ENCODE measurements around the gene ACAP3. TPM values are rescaled to one million over a fixed set of nuclear protein-coding genes. Genes with fewer than 3 reads are reported as not detected.

Gene ACAP3
- total and polyA plus RNA-seq, 8 donors = 30.8 to 73.6 (median 44.2) TPM

DNA sequence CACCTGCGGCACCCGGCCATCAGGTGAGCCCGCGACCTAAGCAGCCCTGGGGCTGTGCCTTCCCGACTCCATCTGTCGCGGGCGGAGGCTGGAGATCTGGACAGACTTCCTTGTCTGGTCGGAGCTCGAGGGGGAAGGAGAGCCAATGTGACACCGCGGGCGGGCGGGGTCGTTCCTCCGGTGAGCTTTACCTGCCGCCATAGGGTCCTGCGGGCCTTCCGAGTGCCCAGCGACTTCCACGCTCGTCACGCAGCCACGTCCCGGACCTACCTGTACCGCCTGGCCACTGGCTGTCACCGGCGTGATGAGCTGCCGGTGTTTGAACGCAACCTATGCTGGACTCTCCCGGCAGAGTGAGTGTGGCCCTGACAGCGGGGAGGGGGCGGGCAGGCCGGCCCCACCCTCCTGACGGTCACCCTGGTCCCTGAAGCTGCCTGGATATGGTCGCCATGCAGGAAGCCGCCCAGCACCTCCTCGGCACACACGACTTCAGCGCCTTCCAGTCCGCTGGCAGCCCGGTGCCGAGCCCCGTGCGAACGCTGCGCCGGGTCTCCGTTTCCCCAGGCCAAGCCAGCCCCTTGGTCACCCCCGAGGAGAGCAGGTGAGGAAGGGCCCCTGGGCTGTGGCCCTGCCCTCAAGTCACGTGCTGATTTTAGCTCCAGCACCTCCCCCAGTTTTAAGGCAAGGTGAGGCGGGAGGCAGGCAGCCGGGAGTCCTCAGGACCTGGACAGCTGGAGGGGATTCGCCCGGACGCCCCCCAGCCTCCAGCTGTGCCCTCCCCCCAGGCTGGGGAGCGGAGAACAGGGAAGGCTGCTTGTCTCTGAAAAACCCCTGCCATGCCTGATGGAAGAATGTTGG is 1.8 kb upstream of the ACAP3 start:
- Histone ChIP-seq H3K27ac (peak overlapping the region; percentile 96 to 99), H3K36me3 (peaks cover 0 to 50% of the 10 kb centered on the region in 2 donors)
- DNase-seq = peak in 1 of 4 donors; percentile 55

GRCh38 chr1:1308756-1309250 is 1.1 kb upstream of the ACAP3 start:
- DNase-seq = no peak
- Histone ChIP-seq H3K4me3 (peak overlapping the region; percentile 91 to 94), H3K9me3 (no peaks in the 10 kb centered on the region), H3K27ac (peak overlapping the region; percentile 96 to 99), H3K27me3 (no peaks in the 10 kb centered on the region), H3K4me1 (peaks cover 28 to 51% of the 10 kb centered on the region in 2 donors), H3K36me3 (peaks cover 0 to 43% of the 10 kb centered on the region in 2 donors)
- intact Hi-C loops (cut with DNase I) = no loop called here
- TF ChIP-seq CTCF (IDR thresholded peaks at IDR 0.05) = no peak
- ATAC-seq = peak; percentile 3

More for the DNA sequence above, 1.8 kb upstream of the ACAP3 start:
- ATAC-seq = peak; percentile 0
- Histone ChIP-seq H3K4me3 (peak overlapping the region; percentile 91 to 94), H3K9me3 (no peaks in the 10 kb centered on the region), H3K27me3 (no peaks in the 10 kb centered on the region), H3K4me1 (peaks cover 25 to 44% of the 10 kb centered on the region in 2 donors)
- no peak for TF ChIP-seq CTCF (IDR thresholded peaks at IDR 0.05)
- intact Hi-C loops (cut with DNase I) = no loop called here

DNA sequence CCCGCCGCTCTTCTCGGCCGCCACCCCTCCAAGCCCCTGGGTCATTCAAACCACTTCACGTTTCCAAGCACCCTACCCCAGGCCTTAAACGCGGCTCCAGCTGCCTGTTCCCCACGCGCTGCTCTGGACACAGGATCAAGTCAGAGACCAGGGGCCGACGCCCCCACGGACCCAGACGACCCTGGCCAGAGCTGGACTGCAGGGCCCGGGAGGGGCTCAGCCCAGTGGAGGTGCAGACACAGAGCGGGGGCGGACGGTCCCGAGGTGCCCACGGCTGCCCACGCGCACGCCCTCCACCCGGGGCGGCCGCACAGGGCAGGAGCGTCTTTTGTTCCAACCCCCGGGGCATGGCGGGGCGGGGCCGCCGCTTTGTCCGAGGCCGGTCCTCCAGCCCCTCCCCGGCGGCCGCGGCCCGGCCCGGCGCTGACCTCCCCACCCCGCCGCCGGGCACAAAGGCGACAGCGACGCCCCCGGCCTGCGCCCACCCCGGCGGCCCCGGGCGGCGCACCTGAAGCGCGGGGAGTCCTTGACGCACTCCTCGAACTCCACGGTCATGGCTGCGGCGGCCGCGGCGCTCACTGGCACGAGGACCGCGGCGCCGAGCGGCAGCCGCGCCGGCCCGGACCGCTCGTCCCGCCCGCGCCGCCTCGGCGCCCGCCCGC is 338 bp downstream of the ACAP3 start:
- intact Hi-C loops (cut with DNase I) = no loop called here
- peak overlapping the region; percentile 79 to 91 for H3K4me3 ChIP-seq
- H3K36me3 ChIP-seq = peaks cover 0 to 29% of the 10 kb centered on the region in 2 donors
- peak overlapping the region; percentile 67 to 99 for H3K27ac ChIP-seq
- H3K9me3 ChIP-seq = no peaks in the 10 kb centered on the region
- peak in 2 of 4 donors; percentile 49 to 89 for DNase-seq
- TF ChIP-seq CTCF (IDR thresholded peaks at IDR 0.05) = no peak
- H3K4me1 ChIP-seq = peaks cover 28 to 51% of the 10 kb centered on the region in 2 donors
- no peak for ATAC-seq
- no peaks in the 10 kb centered on the region for H3K27me3 ChIP-seq

DNA sequence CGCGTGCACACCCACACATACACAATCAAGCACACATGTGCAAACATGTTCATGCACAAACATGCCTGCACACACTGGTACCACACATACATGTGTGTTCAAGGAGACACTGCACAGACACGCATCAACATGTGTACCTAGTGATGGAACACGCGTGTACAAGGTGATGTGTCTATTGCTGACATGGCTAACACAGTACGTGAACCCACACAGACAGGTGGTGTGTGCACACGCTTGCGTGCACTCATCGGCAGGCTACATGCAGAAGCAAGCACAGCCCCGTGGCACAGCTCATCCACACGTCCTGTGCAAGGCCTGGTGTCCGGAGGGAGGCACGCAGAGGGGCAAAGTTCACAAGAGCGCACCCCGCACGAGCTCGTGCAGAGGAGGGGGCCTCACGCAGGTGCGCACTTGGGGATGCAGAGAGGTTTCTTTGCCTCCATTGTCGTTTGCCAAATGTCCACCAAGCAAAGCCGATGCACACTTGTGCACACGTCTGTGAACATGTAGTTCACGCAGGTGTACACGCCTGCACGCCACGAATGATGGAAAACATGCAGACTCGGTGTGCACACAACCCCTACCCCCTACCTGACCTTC is 969 bp downstream of the ACAP3 start:
- no peaks in the 10 kb centered on the region for H3K27me3 ChIP-seq
- no peak for DNase-seq
- peaks cover 0 to 23% of the 10 kb centered on the region in 2 donors for H3K36me3 ChIP-seq
- H3K27ac ChIP-seq = peak overlapping the region in 1 of 2 donors; percentile 99
- peak overlapping the region; percentile 79 to 91 for H3K4me3 ChIP-seq
- peaks cover 28 to 51% of the 10 kb centered on the region in 2 donors for H3K4me1 ChIP-seq
- intact Hi-C loops (cut with DNase I) = no loop called here
- H3K9me3 ChIP-seq = no peaks in the 10 kb centered on the region
- no peak for ATAC-seq
- TF ChIP-seq CTCF (IDR thresholded peaks at IDR 0.05) = no peak

All from left lung (tissue), 10 donors.